ENCODE data around the gene ZNF771.

DNA sequence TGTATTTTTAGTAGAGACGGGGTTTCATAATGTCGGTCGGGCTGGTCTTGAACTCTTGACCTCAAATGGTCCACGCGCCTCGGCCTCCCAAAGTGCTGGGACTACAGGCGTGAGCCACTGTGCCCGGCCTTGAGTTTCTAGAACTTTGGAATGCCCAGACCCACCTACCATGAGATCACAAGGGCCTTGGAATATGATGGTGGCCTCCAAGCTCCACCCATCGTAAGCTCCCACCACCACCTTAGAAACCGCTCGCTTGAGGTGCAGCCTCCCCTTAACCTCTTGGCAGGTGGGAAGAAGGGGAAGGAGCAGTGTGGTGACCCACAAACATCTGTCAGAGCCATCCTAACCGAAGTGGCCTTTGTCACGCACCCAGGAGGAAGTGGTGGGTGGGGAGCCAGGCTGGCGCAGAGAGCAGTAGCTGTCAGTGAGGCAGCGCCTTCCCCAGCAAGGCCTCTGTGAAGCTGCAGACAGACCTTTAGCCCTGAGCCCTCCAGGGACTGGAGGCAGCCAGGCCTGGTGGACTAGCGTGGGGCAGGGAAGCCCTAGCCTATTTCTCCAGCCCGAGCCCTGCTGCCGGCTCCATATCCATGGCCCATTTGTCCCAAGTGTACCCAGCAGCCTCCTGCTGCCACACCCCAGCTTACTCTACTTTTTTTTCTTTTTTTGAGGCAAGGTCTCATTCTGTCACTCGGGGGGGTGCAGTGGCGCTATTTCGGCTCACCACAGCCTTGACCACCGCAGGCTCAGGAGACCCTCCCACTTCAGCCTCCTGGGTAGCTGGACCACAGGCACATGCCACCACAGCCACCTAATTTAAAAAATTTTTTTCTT is 51.4 kb downstream of the ZNF771 start:
- TF ChIP-seq, protein P1, sequence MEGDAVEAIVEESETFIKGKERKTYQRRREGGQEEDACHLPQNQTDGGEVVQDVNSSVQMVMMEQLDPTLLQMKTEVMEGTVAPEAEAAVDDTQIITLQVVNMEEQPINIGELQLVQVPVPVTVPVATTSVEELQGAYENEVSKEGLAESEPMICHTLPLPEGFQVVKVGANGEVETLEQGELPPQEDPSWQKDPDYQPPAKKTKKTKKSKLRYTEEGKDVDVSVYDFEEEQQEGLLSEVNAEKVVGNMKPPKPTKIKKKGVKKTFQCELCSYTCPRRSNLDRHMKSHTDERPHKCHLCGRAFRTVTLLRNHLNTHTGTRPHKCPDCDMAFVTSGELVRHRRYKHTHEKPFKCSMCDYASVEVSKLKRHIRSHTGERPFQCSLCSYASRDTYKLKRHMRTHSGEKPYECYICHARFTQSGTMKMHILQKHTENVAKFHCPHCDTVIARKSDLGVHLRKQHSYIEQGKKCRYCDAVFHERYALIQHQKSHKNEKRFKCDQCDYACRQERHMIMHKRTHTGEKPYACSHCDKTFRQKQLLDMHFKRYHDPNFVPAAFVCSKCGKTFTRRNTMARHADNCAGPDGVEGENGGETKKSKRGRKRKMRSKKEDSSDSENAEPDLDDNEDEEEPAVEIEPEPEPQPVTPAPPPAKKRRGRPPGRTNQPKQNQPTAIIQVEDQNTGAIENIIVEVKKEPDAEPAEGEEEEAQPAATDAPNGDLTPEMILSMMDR (IDR thresholded peaks at IDR 0.05): no peak
- TF ChIP-seq POLR2A (IDR thresholded peaks at IDR 0.05; ENCODE audit: low read depth): no peak
- no peak for TF ChIP-seq EP300 (IDR thresholded peaks at IDR 0.05)
- TF ChIP-seq POLR2AphosphoS5 (IDR thresholded peaks at IDR 0.05): no peak
